Kidney (tissue), 14 donors: Measurements from ENCODE around the gene ZMYND8. TPM values are rescaled to one million over a fixed set of nuclear protein-coding genes. Genes with fewer than 3 reads are reported as not detected.

Experiments
- DNase-seq, 5 donors: peaks; one replicate each; pipeline ENCODE4 v3.0.0-alpha.2; 2013 to 2020
- FAIRE-seq: peaks from 2 replicates; lab custom pipeline; 2012; peaks lifted over from hg19 to GRCh38; lab: Jason Lieb, UNC
- H3K27ac ChIP-seq, 2 donors: one replicate each; pipeline ENCODE4 v1.7.0; 2013; ENCODE audit warnings: low read depth in 2 of 2, low read length in 2 of 2, inconsistent platforms in 1 of 2
- H3K27me3 ChIP-seq: one replicate; pipeline ENCODE4 v1.7.1; 2013; ENCODE audit warnings: low read length, inconsistent platforms; ENCODE audit not compliant: control insufficient read depth, insufficient read depth
- H3K36me3 ChIP-seq, 3 donors: one replicate each; pipeline versions ENCODE4 v1.7.0 to v1.7.1; 2013; ENCODE audit warnings: low read length in 3 of 3, control low read depth in 1 of 3, inconsistent platforms in 1 of 3; ENCODE audit not compliant: insufficient read depth in 3 of 3, control insufficient read depth in 2 of 3
- H3K4me1 ChIP-seq, 3 donors: one replicate each; pipeline versions ENCODE4 v1.7.0 to v1.7.1; 2013; ENCODE audit warnings: low read length in 3 of 3, inconsistent platforms in 1 of 3, low read depth in 1 of 3; ENCODE audit not compliant: control insufficient read depth in 2 of 3, insufficient read depth in 2 of 3
- H3K4me3 ChIP-seq, 3 donors: one replicate each; pipeline versions ENCODE4 v1.7.0 to v1.8.1; 2013; ENCODE audit warnings: low read length in 3 of 3, control low read depth in 1 of 3, inconsistent platforms in 1 of 3
- H3K9ac ChIP-seq, 3 donors: one replicate each; pipeline versions ENCODE4 v1.7.0 to v1.7.1; 2013; ENCODE audit warnings: low read length in 3 of 3, control low read depth in 1 of 3, inconsistent platforms in 1 of 3
- H3K9me3 ChIP-seq, 3 donors: one replicate each; pipeline versions ENCODE4 v1.7.0 to v1.7.1; 2013; ENCODE audit warnings: low read length in 3 of 3, control low read depth in 1 of 3, inconsistent platforms in 1 of 3; ENCODE audit not compliant: control insufficient read depth in 2 of 3, insufficient read depth in 1 of 3
- intact Hi-C: fragments of 100-400 bp; cut with DNase I; formaldehyde crosslinking; loops from one replicate; pipeline ENCODE4 v1.11.1; 2022
- polyA plus RNA-seq: library from polyadenylated mRNA; stranded (reverse); fragments of 350-450 nt; fragmentation: Illumina TruSeq; extraction: RNeasy Lipid Tissue Mini Kit (QIAGEN cat#74804); gene quantifications from one replicate; pipeline ENCODE4 v1.2.3, GENCODE V29; 2014; ENCODE audit warnings: low read depth, low replicate concordance; ENCODE audit not compliant: insufficient read depth
- total RNA-seq: library from RNA; stranded (reverse); fragmentation: NEBNext Ultra II Directional; extraction: Animal tissue kit (Norgen Biotek cat#: 25700); gene quantifications from one replicate; pipeline ENCODE4 v1.2.1, GENCODE V29; 2021
- TF ChIP-seq, protein P1 (sequence below): IDR thresholded peaks from 3 replicates; pipeline ENCODE4 v1.5.1; 2012; ENCODE audit warnings: mild to moderate bottlenecking, moderate library complexity, borderline replicate concordance; ENCODE audit not compliant: insufficient read depth; ENCODE audit errors: extremely low read depth
- donor health status: control.
- donor health status: control.
- donor health status: control.
- donor health status: control.
- donor health status: control.
- donor health status: DM: yes; HTN: yes; CAD: no.
- donor health status: Normal renal cell carcinoma (clear cell type).

Gene ZMYND8
- total and polyA plus RNA-seq, 2 donors from 2014 or later, result 10.5 to 37.5 TPM

GRCh38 chr20:47358039-47358671 lies 1.7 kb upstream of the ZMYND8 start:
- intact Hi-C loops, result no loop called here
- Histone ChIP-seq H3K4me3 (peak overlapping the region in 1 of 3 donors; percentile 44), H3K4me1 (peaks cover 43 to 81% (median 73%) of the 10 kb centered on the region in 3 donors), H3K9me3 (no peaks in the 10 kb centered on the region), H3K27ac (peak overlapping the region; percentile 100), H3K36me3 (no peaks in the 10 kb centered on the region), H3K9ac (peak overlapping the region in 2 of 3 donors; percentile 88 to 90), H3K27me3 (no peaks in the 10 kb centered on the region)
- no peak for FAIRE-seq
- TF ChIP-seq, protein P1, sequence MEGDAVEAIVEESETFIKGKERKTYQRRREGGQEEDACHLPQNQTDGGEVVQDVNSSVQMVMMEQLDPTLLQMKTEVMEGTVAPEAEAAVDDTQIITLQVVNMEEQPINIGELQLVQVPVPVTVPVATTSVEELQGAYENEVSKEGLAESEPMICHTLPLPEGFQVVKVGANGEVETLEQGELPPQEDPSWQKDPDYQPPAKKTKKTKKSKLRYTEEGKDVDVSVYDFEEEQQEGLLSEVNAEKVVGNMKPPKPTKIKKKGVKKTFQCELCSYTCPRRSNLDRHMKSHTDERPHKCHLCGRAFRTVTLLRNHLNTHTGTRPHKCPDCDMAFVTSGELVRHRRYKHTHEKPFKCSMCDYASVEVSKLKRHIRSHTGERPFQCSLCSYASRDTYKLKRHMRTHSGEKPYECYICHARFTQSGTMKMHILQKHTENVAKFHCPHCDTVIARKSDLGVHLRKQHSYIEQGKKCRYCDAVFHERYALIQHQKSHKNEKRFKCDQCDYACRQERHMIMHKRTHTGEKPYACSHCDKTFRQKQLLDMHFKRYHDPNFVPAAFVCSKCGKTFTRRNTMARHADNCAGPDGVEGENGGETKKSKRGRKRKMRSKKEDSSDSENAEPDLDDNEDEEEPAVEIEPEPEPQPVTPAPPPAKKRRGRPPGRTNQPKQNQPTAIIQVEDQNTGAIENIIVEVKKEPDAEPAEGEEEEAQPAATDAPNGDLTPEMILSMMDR, result no peak
- peak in 2 of 5 donors; percentile 34 to 54 for DNase-seq

GRCh38 chr20:47357296-47358038 lies 968 bp upstream of the ZMYND8 start:
- TF ChIP-seq, protein P1, result no peak
- DNase-seq, result peak; percentile 92 to 97 (median 95)
- H3K9ac ChIP-seq, result peak overlapping the region in 2 of 3 donors; percentile 88 to 90
- H3K27ac ChIP-seq, result peak overlapping the region; percentile 100
- H3K4me1 ChIP-seq, result peaks cover 48 to 88% (median 80%) of the 10 kb centered on the region in 3 donors
- no peaks in the 10 kb centered on the region for H3K27me3 ChIP-seq
- no peaks in the 10 kb centered on the region for H3K9me3 ChIP-seq
- no peaks in the 10 kb centered on the region for H3K36me3 ChIP-seq
- no peak for FAIRE-seq
- H3K4me3 ChIP-seq, result no peak overlapping the region
- intact Hi-C loops, result no loop called here

DNA sequence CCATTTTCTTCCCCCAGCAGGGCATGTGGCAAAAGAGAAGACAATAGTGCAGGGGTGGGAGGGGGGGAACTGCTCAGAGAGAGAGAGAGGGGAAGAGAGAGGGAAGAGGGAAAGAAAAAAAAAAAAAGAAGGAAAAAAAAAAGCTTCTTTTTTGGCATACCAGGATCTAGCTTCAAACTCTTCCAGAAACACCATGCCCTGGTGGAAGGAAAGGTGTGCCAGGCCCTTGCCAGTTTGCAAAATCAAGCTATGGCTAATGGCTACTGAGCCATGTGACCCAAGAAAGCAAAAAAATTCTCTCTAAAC lies 326 bp downstream of the ZMYND8 start:
- no peaks in the 10 kb centered on the region for H3K9me3 ChIP-seq
- peak overlapping the region; percentile 28 to 90 (median 30) for H3K9ac ChIP-seq
- H3K4me3 ChIP-seq, result peak overlapping the region in 2 of 3 donors; percentile 21 to 45
- TF ChIP-seq, protein P1, result no peak
- intact Hi-C loops, result no loop called here
- H3K4me1 ChIP-seq, result peaks cover 56 to 95% (median 85%) of the 10 kb centered on the region in 3 donors
- DNase-seq (no peak), FAIRE-seq (no peak)
- no peaks in the 10 kb centered on the region for H3K27me3 ChIP-seq
- peak overlapping the region; percentile 100 for H3K27ac ChIP-seq
- no peaks in the 10 kb centered on the region for H3K36me3 ChIP-seq
